GM23248 (cell line): ENCODE data around the gene PRDM16.

Source experiments
- EZH2 ChIP-seq: fragments of 200-600 bp; sonication (generic); IDR thresholded peaks from 2 replicates; pipeline ENCODE4 v1.6.1; 2018; ENCODE audit warnings: antibody characterized with exemption, mild to moderate bottlenecking; ENCODE audit not compliant: insufficient read depth, poor library complexity, severe bottlenecking
- EZH2phosphoT487 ChIP-seq: fragments of 200-600 bp; sonication (generic); IDR thresholded peaks from 2 replicates; pipeline ENCODE4 v1.6.1; 2018; ENCODE audit warnings: antibody characterized with exemption, moderate library complexity, mild to moderate bottlenecking, low read depth; ENCODE audit not compliant: insufficient read depth

DNA sequence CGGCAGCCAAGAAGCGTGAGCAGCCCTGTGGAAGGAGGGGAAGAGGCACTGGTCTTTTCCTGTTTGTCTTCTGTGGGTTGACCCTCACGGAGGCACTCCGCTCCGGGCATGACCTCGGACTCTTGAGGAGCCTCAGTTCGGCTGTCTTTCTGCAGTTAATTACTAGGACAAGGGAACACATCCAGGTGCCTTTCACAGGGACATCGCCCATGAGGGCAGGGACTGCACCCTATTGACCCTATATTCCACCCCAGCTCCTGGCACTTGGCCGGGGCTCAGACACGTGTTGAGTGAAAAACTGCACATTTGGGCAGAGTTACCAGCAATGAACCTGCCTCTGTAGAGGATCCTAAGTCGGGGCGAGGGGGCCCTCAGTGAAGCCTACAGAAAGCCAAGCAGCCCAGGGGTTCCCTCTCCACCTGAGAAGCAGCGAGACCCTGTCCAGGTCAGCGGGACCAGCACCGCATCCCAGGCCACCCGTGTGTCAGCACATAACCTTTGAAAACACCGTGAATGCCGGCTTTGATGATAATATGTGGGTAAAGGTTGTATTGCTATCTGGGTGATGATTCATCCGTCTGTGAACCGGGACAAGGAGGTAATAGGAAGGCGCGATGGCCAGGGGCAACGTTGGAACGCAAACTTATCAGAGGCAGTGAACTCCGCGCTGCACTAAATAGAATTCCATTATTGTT is 224.0 kb downstream of the PRDM16 start:
- TF ChIP-seq EZH2 (no peak), EZH2phosphoT487 (no peak)
